ENCODE data around the gene SCTR. TPM values are rescaled to one million over a fixed set of nuclear protein-coding genes. Genes with fewer than 3 reads are reported as not detected.

The SCTR gene
- total and polyA plus RNA-seq, 2 of the 13 experiments (the other 11 are each of a cell fraction or from before 2014, with no cell fraction given) = not detected

DNA sequence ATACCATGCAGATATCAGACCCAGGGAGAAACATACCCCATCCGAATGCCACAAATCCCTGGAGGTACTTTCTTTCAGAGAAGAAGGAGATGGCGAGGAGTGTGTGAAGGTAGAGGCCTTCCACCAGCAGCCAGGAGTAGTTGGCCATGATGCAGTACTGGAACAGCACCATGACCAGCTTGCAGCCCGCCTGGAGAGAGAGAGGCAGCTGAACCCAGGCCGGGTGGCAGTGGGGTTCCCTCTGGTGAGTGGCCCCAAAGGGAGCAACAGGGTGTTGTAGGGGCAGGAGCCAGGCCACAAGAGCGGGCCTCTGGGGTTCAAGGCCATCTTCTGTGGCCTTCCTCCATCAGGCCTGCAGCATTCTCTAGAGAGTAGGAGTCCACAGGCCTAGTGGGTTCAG lies 62.5 kb downstream of the SCTR start:
- intact Hi-C loops (cut with micrococcal nuclease; ENCODE audit: unreplicated experiment) = no loop called here
- WGBS (ENCODE audit: low lambda C conversion rate) = 24% methylated on average over 5 of the region's 5 CpGs
- ATAC-seq = no peak
- H3K9me3 ChIP-seq (ENCODE audit: low read length) = no peaks in the 10 kb centered on the region
- H2AFZ ChIP-seq (ENCODE audit: low read length) = no peak overlapping the region
- in situ Hi-C loops (cut with HindIII; ENCODE audit: extremely low pct_ligation_motif_present, low pct_unique_long_range_greater_than_20kb) = no loop called here
- no peaks in the 10 kb centered on the region for H4K20me1 ChIP-seq (ENCODE audit: insufficient read depth, low read length)
- ChIA-PET POLR2A (no interaction called here), CTCF (ENCODE audit: low intra/inter-chr PET ratio, low total read pairs) (no interaction called here)
- no peak for FAIRE-seq
- H3K27me3 ChIP-seq (ENCODE audit: control insufficient read depth in 1 of 2, insufficient read depth in 2 of 2, low read length in 2 of 2) = peaks cover 1 to 39% of the 10 kb centered on the region in 2 experiments; a peak in 3 of 5 replicates
- H3K4me3 ChIP-seq (replicated peaks in 1 of 3; ENCODE audit: insufficient read depth in 1 of 3, low read depth in 2 of 3, low read length in 3 of 3) = no peak overlapping the region
- H3K79me2 ChIP-seq (ENCODE audit: insufficient read depth, low read length) = no peaks in the 10 kb centered on the region
- no TSS peak for BruUV-seq (replicated peaks)
- H3K27ac ChIP-seq (ENCODE audit: extremely low read length, insufficient read depth, low read length) = no peak overlapping the region
- H3K9ac ChIP-seq (ENCODE audit: insufficient read depth, low read depth, low read length) = no peak overlapping the region
- DNase-seq (ENCODE audit: low spot score) = no peak
- 0 out of 2 replicates have a peak, but pooled peaks cover 9% of the 10 kb centered on the region for H3K4me1 ChIP-seq (ENCODE audit: insufficient read depth, low read length)
- H3K4me2 ChIP-seq (ENCODE audit: low read depth, low read length) = no peak overlapping the region
- H3K36me3 ChIP-seq (replicated peaks in 1 of 2; ENCODE audit: control insufficient read depth in 1 of 2, insufficient read depth in 2 of 2, low read length in 2 of 2) = no peaks in the 10 kb centered on the region
- TF ChIP-seq, protein P1, sequence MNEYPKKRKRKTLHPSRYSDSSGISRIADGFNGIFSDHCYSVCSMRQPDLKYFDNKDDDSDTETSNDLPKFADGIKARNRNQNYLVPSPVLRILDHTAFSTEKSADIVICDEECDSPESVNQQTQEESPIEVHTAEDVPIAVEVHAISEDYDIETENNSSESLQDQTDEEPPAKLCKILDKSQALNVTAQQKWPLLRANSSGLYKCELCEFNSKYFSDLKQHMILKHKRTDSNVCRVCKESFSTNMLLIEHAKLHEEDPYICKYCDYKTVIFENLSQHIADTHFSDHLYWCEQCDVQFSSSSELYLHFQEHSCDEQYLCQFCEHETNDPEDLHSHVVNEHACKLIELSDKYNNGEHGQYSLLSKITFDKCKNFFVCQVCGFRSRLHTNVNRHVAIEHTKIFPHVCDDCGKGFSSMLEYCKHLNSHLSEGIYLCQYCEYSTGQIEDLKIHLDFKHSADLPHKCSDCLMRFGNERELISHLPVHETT (CRISPR knock-in tag; conservative IDR thresholded peaks at IDR 0.05) = no peak
- TF ChIP-seq ZNF510 (CRISPR knock-in tag; IDR thresholded peaks at IDR 0.05; ENCODE audit: low read depth) (no peak), CBX5 (CRISPR knock-in tag; IDR thresholded peaks at IDR 0.05; ENCODE audit: borderline replicate concordance) (no peak), TBX3 (IDR thresholded peaks at IDR 0.05; ENCODE audit: borderline replicate concordance) (no peak), ZNF12 (CRISPR knock-in tag; IDR thresholded peaks at IDR 0.05) (no peak), RFXAP (CRISPR knock-in tag; IDR thresholded peaks at IDR 0.05; ENCODE audit: borderline replicate concordance) (no peak), TEAD3 (CRISPR knock-in tag; optimal IDR thresholded peaks at IDR 0.05; ENCODE audit: borderline replicate concordance) (no peak), NCOA1 (CRISPR knock-in tag; IDR thresholded peaks at IDR 0.05) (no peak), ZNF776 (CRISPR knock-in tag; IDR thresholded peaks at IDR 0.05) (no peak), ZNF792 (CRISPR knock-in tag; IDR thresholded peaks at IDR 0.05) (no peak), SMYD3 (CRISPR knock-in tag; IDR thresholded peaks at IDR 0.05) (no peak)
- TF ChIP-seq, protein P2, sequence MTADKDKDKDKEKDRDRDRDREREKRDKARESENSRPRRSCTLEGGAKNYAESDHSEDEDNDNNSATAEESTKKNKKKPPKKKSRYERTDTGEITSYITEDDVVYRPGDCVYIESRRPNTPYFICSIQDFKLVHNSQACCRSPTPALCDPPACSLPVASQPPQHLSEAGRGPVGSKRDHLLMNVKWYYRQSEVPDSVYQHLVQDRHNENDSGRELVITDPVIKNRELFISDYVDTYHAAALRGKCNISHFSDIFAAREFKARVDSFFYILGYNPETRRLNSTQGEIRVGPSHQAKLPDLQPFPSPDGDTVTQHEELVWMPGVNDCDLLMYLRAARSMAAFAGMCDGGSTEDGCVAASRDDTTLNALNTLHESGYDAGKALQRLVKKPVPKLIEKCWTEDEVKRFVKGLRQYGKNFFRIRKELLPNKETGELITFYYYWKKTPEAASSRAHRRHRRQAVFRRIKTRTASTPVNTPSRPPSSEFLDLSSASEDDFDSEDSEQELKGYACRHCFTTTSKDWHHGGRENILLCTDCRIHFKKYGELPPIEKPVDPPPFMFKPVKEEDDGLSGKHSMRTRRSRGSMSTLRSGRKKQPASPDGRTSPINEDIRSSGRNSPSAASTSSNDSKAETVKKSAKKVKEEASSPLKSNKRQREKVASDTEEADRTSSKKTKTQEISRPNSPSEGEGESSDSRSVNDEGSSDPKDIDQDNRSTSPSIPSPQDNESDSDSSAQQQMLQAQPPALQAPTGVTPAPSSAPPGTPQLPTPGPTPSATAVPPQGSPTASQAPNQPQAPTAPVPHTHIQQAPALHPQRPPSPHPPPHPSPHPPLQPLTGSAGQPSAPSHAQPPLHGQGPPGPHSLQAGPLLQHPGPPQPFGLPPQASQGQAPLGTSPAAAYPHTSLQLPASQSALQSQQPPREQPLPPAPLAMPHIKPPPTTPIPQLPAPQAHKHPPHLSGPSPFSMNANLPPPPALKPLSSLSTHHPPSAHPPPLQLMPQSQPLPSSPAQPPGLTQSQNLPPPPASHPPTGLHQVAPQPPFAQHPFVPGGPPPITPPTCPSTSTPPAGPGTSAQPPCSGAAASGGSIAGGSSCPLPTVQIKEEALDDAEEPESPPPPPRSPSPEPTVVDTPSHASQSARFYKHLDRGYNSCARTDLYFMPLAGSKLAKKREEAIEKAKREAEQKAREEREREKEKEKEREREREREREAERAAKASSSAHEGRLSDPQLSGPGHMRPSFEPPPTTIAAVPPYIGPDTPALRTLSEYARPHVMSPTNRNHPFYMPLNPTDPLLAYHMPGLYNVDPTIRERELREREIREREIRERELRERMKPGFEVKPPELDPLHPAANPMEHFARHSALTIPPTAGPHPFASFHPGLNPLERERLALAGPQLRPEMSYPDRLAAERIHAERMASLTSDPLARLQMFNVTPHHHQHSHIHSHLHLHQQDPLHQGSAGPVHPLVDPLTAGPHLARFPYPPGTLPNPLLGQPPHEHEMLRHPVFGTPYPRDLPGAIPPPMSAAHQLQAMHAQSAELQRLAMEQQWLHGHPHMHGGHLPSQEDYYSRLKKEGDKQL (CRISPR knock-in tag; IDR thresholded peaks at IDR 0.05; ENCODE audit: low read depth) = no peak
